ENCODE measurements around the gene BLOC1S5.

GRCh38 chr6:7974565-7974937 is 89.6 kb downstream of the BLOC1S5 start:
- TF ChIP-seq EZH2 (IDR thresholded peaks at IDR 0.05; ENCODE audit: insufficient read depth, poor library complexity, severe bottlenecking) (no peak), EZH2phosphoT487 (IDR thresholded peaks at IDR 0.05; ENCODE audit: insufficient read depth, low read depth) (no peak)
